HG03095 (cell line): ENCODE data around the gene KLF2.

Experiments
- ATAC-seq: cut with Tn5 transposase; IDR thresholded peaks from one replicate; pipeline ENCODE4 v1.9.1; 2021; ENCODE audit warnings: moderate library complexity; ENCODE audit not compliant: unreplicated experiment

KLF2 gene

GRCh38 chr19:16306728-16307402 is 17.8 kb upstream of the KLF2 start:
- no peak for ATAC-seq

GRCh38 chr19:16308081-16308480 is 16.5 kb upstream of the KLF2 start:
- no peak for ATAC-seq

GRCh38 chr19:16309643-16310042 is 15.0 kb upstream of the KLF2 start:
- no peak for ATAC-seq

- ATAC-seq, result no peak
Observed at GRCh38 chr19:16315825-16316505, 8.7 kb upstream of the KLF2 start.

GRCh38 chr19:16316506-16316882 is 8.1 kb upstream of the KLF2 start:
- no peak for ATAC-seq

GRCh38 chr19:16319481-16319880 is 5.1 kb upstream of the KLF2 start:
- ATAC-seq, result no peak

GRCh38 chr19:16320987-16321386 is 3.6 kb upstream of the KLF2 start:
- no peak for ATAC-seq

GRCh38 chr19:16325161-16325527 is 518 bp downstream of the KLF2 start:
- no peak for ATAC-seq

GRCh38 chr19:16325641-16326400 is 1.2 kb downstream of the KLF2 start:
- ATAC-seq, result no peak

- ATAC-seq, result no peak
Observed at GRCh38 chr19:16326401-16327168, 2.0 kb downstream of the KLF2 start.

- ATAC-seq, result no peak
Observed at GRCh38 chr19:16327169-16327475, 2.5 kb downstream of the KLF2 start.

GRCh38 chr19:16327501-16327900 is 2.9 kb downstream of the KLF2 start:
- ATAC-seq, result no peak

GRCh38 chr19:16327911-16328823 is 3.5 kb downstream of the KLF2 start:
- no peak for ATAC-seq

- no peak for ATAC-seq
Observed at GRCh38 chr19:16328824-16329482, 4.3 kb downstream of the KLF2 start.

GRCh38 chr19:16330368-16330801 is 5.8 kb downstream of the KLF2 start:
- no peak for ATAC-seq

GRCh38 chr19:16330806-16331690 is 6.4 kb downstream of the KLF2 start:
- ATAC-seq, result no peak

- ATAC-seq, result no peak
Observed at GRCh38 chr19:16333001-16333586, 8.5 kb downstream of the KLF2 start.

GRCh38 chr19:16334411-16334810 is 9.8 kb downstream of the KLF2 start:
- no peak for ATAC-seq

- ATAC-seq, result no peak
Observed at GRCh38 chr19:16335226-16335625, 10.6 kb downstream of the KLF2 start.
